Neural cell (in vitro differentiated cells): Measurements from ENCODE around the gene SLC10A2. TPM values are rescaled to one million over a fixed set of nuclear protein-coding genes. Genes with fewer than 3 reads are reported as not detected.
A peak's percentile ranks its signal among the peaks of the same experiment; 100 is the strongest.
"Not testable (repeated sequence)": the region's sequence is repeated elsewhere in the genome, so short reads cannot be mapped to it uniquely, and the experiment has no call there.

ENCODE experiments used
- H2AFZ ChIP-seq: fragments of 200-600, 300-800 bp; sonication (generic), shearing (Covaris generic); 2 replicates; pipeline ENCODE4 v1.6.0; 2014; ENCODE audit warnings: low read depth, mild to moderate bottlenecking, antibody characterized with exemption, low read length, moderate library complexity
- H3F3A ChIP-seq: fragments of 200-600 bp; shearing (Covaris generic); 2 replicates; pipeline ENCODE4 v1.6.1; 2016; ENCODE audit warnings: mild to moderate bottlenecking, moderate library complexity, mixed read lengths, antibody characterized with exemption, low read length; ENCODE audit not compliant: insufficient read depth, poor library complexity, severe bottlenecking
- H3K27ac ChIP-seq: fragments of 200-600, 300-800 bp; sonication (generic), shearing (Covaris generic); 2 replicates; pipeline ENCODE4 v1.5.1; 2014; ENCODE audit warnings: mild to moderate bottlenecking, low read length, moderate library complexity
- H3K27me3 ChIP-seq: fragments of 300-800, 200-600 bp; sonication (generic), shearing (Covaris generic); 2 replicates; pipeline ENCODE4 v1.6.0; 2014; ENCODE audit warnings: mild to moderate bottlenecking, low read depth, low read length, moderate library complexity; ENCODE audit not compliant: insufficient read depth
- H3K36me3 ChIP-seq: fragments of 300-800, 200-600 bp; sonication (generic), shearing (Covaris generic); 2 replicates; pipeline ENCODE4 v1.5.1; 2014; ENCODE audit warnings: mild to moderate bottlenecking, antibody characterized with exemption, low read length, moderate library complexity; ENCODE audit not compliant: insufficient read depth
- H3K4me2 ChIP-seq: fragments of 300-800, 200-600 bp; sonication (generic), shearing (Covaris generic); 2 replicates; pipeline ENCODE4 v1.6.0; 2014; ENCODE audit warnings: mild to moderate bottlenecking, low read length
- H3K4me3 ChIP-seq: fragments of 300-800, 200-600 bp; sonication (generic), shearing (Covaris generic); 2 replicates; pipeline ENCODE4 v1.5.1; 2014; ENCODE audit warnings: mild to moderate bottlenecking, low read length, moderate library complexity
- H3K79me2 ChIP-seq: fragments of 200-600 bp; shearing (Covaris generic); replicated peaks from 2 replicates; pipeline ENCODE4 v1.6.0; 2014; ENCODE audit warnings: mild to moderate bottlenecking, low read length, moderate library complexity; ENCODE audit not compliant: insufficient read depth
- H3K9ac ChIP-seq: fragments of 300-800, 200-600 bp; sonication (generic), shearing (Covaris generic); 2 replicates; pipeline ENCODE4 v1.6.1; 2016; ENCODE audit warnings: mild to moderate bottlenecking, low read length, mixed read lengths
- H3K9me2 ChIP-seq: fragments of 200-600 bp; shearing (Covaris generic); 2 replicates; pipeline ENCODE4 v1.6.1; 2016; ENCODE audit warnings: mild to moderate bottlenecking, low read length, mixed read lengths; ENCODE audit not compliant: insufficient read depth
- H3K9me3 ChIP-seq: fragments of 200-600, 300-800 bp; sonication (generic), shearing (Covaris generic); 2 replicates; pipeline ENCODE4 v1.6.1; 2016; ENCODE audit warnings: mild to moderate bottlenecking, mixed run types, low read length, moderate library complexity, mixed read lengths
- H4K20me1 ChIP-seq: fragments of 200-600 bp; shearing (Covaris generic); 2 replicates; pipeline ENCODE4 v1.6.1; 2016; ENCODE audit warnings: mild to moderate bottlenecking, mixed run types; ENCODE audit not compliant: insufficient read depth
- EP300 ChIP-seq: fragments of 450-650 bp; conservative IDR thresholded peaks from 2 replicates; pipeline ENCODE4 v1.6.1; 2014; ENCODE audit warnings: antibody characterized with exemption, mild to moderate bottlenecking, moderate library complexity; ENCODE audit not compliant: poor library complexity, severe bottlenecking
- EZH2 ChIP-seq: fragments of 200-600, 300-800 bp; shearing (Covaris generic), sonication (generic); IDR thresholded peaks from 2 replicates; pipeline ENCODE4 v1.6.1; 2014; ENCODE audit warnings: antibody characterized with exemption, low read length, borderline replicate concordance, mild to moderate bottlenecking; ENCODE audit not compliant: insufficient read depth, poor library complexity, severe bottlenecking
- MXI1 ChIP-seq: fragments of 450-650 bp; conservative IDR thresholded peaks from 2 replicates; pipeline ENCODE4 v1.6.1; 2014; ENCODE audit warnings: antibody characterized with exemption, mild to moderate bottlenecking; ENCODE audit not compliant: poor library complexity, severe bottlenecking
- POLR2AphosphoS5 ChIP-seq: IDR thresholded peaks from 2 replicates; pipeline ENCODE4 v1.6.1; 2012
- RAD21 ChIP-seq: fragments of 450-650 bp; conservative IDR thresholded peaks from 2 replicates; pipeline ENCODE4 v1.6.1; 2014; ENCODE audit warnings: antibody characterized with exemption, mild to moderate bottlenecking, moderate library complexity
- SMC3 ChIP-seq: fragments of 450-650 bp; conservative IDR thresholded peaks from 2 replicates; pipeline ENCODE4 v1.6.1; 2014; ENCODE audit warnings: antibody characterized with exemption, mild to moderate bottlenecking, moderate library complexity; ENCODE audit not compliant: poor library complexity
- TAF1 ChIP-seq: IDR thresholded peaks from 2 replicates; pipeline ENCODE4 v1.6.1; 2012; ENCODE audit warnings: low read depth
- polyA plus RNA-seq: library from polyadenylated mRNA; depleted of rRNA; stranded (reverse); fragments of >200 nt; gene quantifications from 2 replicates; pipeline ENCODE4 v1.2.3, GENCODE V29; 2014
- TF ChIP-seq, protein P1 (sequence below): fragments of 450-650 bp; IDR thresholded peaks from 2 replicates; pipeline ENCODE4 v1.5.1; 2014; ENCODE audit warnings: antibody characterized with exemption, mild to moderate bottlenecking, moderate library complexity; ENCODE audit not compliant: poor library complexity, severe bottlenecking
- TF ChIP-seq, protein P2 (sequence below): IDR thresholded peaks from 2 replicates; pipeline ENCODE4 v1.6.1; 2012; ENCODE audit warnings: borderline replicate concordance

The SLC10A2 gene
- polyA plus RNA-seq, 1 donor from 2014 or later = not detected

DNA sequence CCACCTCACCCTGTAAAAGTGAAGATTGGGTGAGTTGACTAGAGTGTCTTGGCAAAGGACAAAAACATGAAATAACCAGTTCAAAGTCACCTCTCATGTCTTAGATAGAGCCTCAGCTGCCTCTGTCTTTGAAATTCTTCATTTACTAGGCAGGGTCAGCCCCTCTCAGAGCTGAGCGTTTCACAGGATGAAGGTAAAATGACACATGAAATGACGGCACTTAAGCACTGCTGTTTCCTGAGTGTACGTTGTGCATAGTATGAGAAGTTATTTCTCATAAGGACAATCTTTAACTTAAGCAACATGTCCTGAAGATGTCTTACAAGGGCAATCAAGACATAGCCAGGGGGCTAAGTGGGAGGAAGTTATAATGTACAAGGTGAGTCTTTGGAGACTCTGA, 32.3 kb upstream of the SLC10A2 start:
- no peak overlapping the region for H2AFZ ChIP-seq
- no peaks in the 10 kb centered on the region for H3F3A ChIP-seq
- H3K9ac ChIP-seq = no peak overlapping the region
- H3K4me2 ChIP-seq = no peak overlapping the region
- H3K79me2 ChIP-seq = no peaks in the 10 kb centered on the region
- no peak overlapping the region for H3K4me3 ChIP-seq
- TF ChIP-seq RAD21 = no peak
- peak; percentile 70 for TF ChIP-seq POLR2AphosphoS5
- TF ChIP-seq EP300 = peak; percentile 51
- no peak for TF ChIP-seq TAF1
- TF ChIP-seq, protein P1, sequence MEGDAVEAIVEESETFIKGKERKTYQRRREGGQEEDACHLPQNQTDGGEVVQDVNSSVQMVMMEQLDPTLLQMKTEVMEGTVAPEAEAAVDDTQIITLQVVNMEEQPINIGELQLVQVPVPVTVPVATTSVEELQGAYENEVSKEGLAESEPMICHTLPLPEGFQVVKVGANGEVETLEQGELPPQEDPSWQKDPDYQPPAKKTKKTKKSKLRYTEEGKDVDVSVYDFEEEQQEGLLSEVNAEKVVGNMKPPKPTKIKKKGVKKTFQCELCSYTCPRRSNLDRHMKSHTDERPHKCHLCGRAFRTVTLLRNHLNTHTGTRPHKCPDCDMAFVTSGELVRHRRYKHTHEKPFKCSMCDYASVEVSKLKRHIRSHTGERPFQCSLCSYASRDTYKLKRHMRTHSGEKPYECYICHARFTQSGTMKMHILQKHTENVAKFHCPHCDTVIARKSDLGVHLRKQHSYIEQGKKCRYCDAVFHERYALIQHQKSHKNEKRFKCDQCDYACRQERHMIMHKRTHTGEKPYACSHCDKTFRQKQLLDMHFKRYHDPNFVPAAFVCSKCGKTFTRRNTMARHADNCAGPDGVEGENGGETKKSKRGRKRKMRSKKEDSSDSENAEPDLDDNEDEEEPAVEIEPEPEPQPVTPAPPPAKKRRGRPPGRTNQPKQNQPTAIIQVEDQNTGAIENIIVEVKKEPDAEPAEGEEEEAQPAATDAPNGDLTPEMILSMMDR = no peak
- no peak for TF ChIP-seq MXI1
- TF ChIP-seq SMC3 = no peak
- no peaks in the 10 kb centered on the region for H3K9me2 ChIP-seq
- no peaks in the 10 kb centered on the region for H3K27me3 ChIP-seq
- no peaks in the 10 kb centered on the region for H4K20me1 ChIP-seq
- H3K27ac ChIP-seq = peak overlapping the region; percentile 19
- H3K36me3 ChIP-seq = no peaks in the 10 kb centered on the region
- no peaks in the 10 kb centered on the region for H3K9me3 ChIP-seq

DNA sequence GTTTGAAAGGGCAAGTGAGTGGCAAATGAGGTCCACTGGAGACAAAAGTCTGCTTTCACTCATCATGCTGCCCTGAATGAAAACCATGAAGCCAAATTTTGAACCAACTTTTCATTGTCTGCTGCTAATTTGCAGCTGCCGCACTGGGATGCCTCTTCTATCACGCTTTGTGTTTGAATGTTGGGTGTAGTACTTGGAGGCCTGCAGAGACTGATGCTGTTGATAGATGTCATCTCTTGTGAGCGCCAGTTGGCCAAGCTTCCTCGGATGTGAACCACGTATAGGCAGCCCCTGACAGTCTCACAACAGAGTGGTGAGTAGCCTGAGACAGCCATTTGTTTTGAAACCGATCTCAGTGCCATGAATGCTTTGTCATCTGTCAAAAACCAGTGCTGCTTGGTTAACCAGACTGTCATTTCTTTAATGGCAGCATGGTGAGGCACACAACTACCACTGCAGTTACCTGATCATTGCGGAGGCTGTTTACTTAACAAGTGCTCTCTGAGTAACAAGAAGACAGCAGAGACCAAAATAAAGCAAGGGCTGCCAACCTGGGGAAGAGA, 31.2 kb upstream of the SLC10A2 start:
- no peaks in the 10 kb centered on the region for H4K20me1 ChIP-seq
- no peaks in the 10 kb centered on the region for H3K79me2 ChIP-seq
- no peak overlapping the region for H3K4me2 ChIP-seq
- no peaks in the 10 kb centered on the region for H3F3A ChIP-seq
- H3K4me3 ChIP-seq = no peak overlapping the region
- no peak overlapping the region for H3K9ac ChIP-seq
- H3K27me3 ChIP-seq = no peaks in the 10 kb centered on the region
- peak; percentile 89 for TF ChIP-seq EP300
- TF ChIP-seq POLR2AphosphoS5 = peak; percentile 67
- no peak for TF ChIP-seq EZH2
- H3K27ac ChIP-seq = no peak overlapping the region
- no peaks in the 10 kb centered on the region for H3K36me3 ChIP-seq
- H2AFZ ChIP-seq = no peak overlapping the region
- no peaks in the 10 kb centered on the region for H3K9me2 ChIP-seq
- H3K9me3 ChIP-seq = no peaks in the 10 kb centered on the region

DNA sequence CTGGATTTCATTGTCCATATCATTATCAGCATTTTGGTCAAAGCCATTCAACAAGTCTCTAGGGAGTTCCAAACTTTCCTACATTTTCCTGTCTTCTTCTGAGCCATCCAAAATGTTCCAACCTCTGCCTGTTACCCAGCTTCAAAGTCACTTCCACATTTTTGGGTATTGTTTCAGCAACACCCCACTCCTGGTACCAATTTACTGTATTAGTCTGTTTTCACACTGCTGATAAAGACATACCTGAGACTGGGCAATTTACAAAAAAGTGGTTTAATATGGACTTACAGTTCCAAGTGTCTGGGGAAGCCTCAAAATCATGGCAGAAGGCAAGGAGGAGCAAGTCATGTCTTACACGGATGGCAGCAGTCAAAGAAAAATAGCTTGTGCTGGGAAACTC, 27.4 kb upstream of the SLC10A2 start:
- H3K36me3 ChIP-seq, H3K27me3 ChIP-seq, H2AFZ ChIP-seq, H3K4me2 ChIP-seq, H3K4me3 ChIP-seq, H3K9me3 ChIP-seq, H3K9me2 ChIP-seq, H3K79me2 ChIP-seq, H3K9ac ChIP-seq, H4K20me1 ChIP-seq, H3K27ac ChIP-seq, H3F3A ChIP-seq: not testable (repeated sequence)

DNA sequence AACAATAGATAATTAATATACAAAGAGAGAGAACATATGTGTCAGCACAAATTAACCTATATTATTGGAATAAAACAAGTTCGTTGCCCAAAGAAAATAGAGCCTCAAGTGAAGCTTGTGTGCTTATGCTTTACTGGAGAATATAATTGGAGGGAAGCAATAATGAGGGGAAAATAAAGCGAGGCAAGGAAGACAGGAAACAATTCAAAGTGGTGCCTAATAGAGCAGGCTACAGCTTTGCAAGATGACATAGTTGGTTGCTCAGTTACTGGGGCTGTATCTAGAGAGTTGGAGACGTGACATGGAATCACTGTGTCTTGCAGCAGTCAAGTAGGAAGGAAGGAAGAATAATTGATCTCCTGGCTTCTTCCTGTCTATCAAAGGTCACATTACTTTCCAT, 21.1 kb upstream of the SLC10A2 start:
- no peaks in the 10 kb centered on the region for H3F3A ChIP-seq
- TF ChIP-seq EP300 = peak; percentile 75
- TF ChIP-seq, protein P2, sequence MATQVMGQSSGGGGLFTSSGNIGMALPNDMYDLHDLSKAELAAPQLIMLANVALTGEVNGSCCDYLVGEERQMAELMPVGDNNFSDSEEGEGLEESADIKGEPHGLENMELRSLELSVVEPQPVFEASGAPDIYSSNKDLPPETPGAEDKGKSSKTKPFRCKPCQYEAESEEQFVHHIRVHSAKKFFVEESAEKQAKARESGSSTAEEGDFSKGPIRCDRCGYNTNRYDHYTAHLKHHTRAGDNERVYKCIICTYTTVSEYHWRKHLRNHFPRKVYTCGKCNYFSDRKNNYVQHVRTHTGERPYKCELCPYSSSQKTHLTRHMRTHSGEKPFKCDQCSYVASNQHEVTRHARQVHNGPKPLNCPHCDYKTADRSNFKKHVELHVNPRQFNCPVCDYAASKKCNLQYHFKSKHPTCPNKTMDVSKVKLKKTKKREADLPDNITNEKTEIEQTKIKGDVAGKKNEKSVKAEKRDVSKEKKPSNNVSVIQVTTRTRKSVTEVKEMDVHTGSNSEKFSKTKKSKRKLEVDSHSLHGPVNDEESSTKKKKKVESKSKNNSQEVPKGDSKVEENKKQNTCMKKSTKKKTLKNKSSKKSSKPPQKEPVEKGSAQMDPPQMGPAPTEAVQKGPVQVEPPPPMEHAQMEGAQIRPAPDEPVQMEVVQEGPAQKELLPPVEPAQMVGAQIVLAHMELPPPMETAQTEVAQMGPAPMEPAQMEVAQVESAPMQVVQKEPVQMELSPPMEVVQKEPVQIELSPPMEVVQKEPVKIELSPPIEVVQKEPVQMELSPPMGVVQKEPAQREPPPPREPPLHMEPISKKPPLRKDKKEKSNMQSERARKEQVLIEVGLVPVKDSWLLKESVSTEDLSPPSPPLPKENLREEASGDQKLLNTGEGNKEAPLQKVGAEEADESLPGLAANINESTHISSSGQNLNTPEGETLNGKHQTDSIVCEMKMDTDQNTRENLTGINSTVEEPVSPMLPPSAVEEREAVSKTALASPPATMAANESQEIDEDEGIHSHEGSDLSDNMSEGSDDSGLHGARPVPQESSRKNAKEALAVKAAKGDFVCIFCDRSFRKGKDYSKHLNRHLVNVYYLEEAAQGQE = no peak
- no peak overlapping the region for H3K9ac ChIP-seq
- no peaks in the 10 kb centered on the region for H3K9me3 ChIP-seq
- H4K20me1 ChIP-seq = no peaks in the 10 kb centered on the region
- no peaks in the 10 kb centered on the region for H3K36me3 ChIP-seq
- no peak overlapping the region for H3K4me2 ChIP-seq
- peak overlapping the region; percentile 27 for H3K27ac ChIP-seq
- H3K9me2 ChIP-seq = no peaks in the 10 kb centered on the region
- no peaks in the 10 kb centered on the region for H3K79me2 ChIP-seq
- no peak overlapping the region for H3K4me3 ChIP-seq
- no peaks in the 10 kb centered on the region for H3K27me3 ChIP-seq
- H2AFZ ChIP-seq = no peak overlapping the region
